OCI-LY3 (cell line): ENCODE measurements around the gene CDH18.

Source experiments
- H2AFZ ChIP-seq: fragments of 200-600, 300-600 bp; shearing (Covaris generic); 2 replicates; pipeline ENCODE4 v1.6.0; 2014; ENCODE audit warnings: antibody characterized with exemption, low read depth, low read length
- H3K27ac ChIP-seq: fragments of 200-600, 300-600 bp; sonication (generic); 2 replicates; pipeline ENCODE4 v1.5.1; 2014; ENCODE audit warnings: mild to moderate bottlenecking, low read length, moderate library complexity, mixed read lengths
- H3K27me3 ChIP-seq: fragments of 200-600, 300-600 bp; sonication (generic); 2 replicates; pipeline ENCODE4 v1.6.1; 2014; ENCODE audit warnings: low read depth, low read length, mixed read lengths
- H3K36me3 ChIP-seq: fragments of 200-600, 300-600 bp; sonication (generic); replicated peaks from 2 replicates; pipeline ENCODE3; 2014; ENCODE audit warnings: low read depth, low read length, mixed read lengths
- H3K4me1 ChIP-seq: fragments of 300-600, 200-600 bp; sonication (generic); 2 replicates; pipeline ENCODE4 v1.6.1; 2014; ENCODE audit warnings: low read length, mixed read lengths
- H3K4me2 ChIP-seq: fragments of 200-600, 300-600 bp; sonication (generic); 2 replicates; pipeline ENCODE4 v1.6.1; 2014; ENCODE audit warnings: low read length, mixed read lengths
- H3K4me3 ChIP-seq: fragments of 300-600, 200-600 bp; sonication (generic); 2 replicates; pipeline ENCODE4 v1.5.1; 2014; ENCODE audit warnings: antibody characterized with exemption, mild to moderate bottlenecking, low read length, moderate library complexity
- H3K79me2 ChIP-seq: fragments of 300-600, 200-600 bp; shearing (Covaris generic); 2 replicates; pipeline ENCODE4 v1.6.1; 2014; ENCODE audit warnings: mild to moderate bottlenecking, low read length, mixed read lengths
- H3K9ac ChIP-seq: fragments of 300-600, 200-600 bp; shearing (Covaris generic); 2 replicates; pipeline ENCODE4 v1.6.0; 2014; ENCODE audit warnings: mild to moderate bottlenecking, low read length, moderate library complexity
- H3K9me3 ChIP-seq: fragments of 200-600, 300-600 bp; shearing (Covaris generic); 2 replicates; pipeline ENCODE4 v1.6.1; 2014; ENCODE audit warnings: low read length, mixed read lengths; ENCODE audit not compliant: insufficient read depth
- H4K20me1 ChIP-seq: fragments of 200-600, 300-600 bp; sonication (generic); 2 replicates; pipeline ENCODE4 v1.6.1; 2016; ENCODE audit warnings: low read length, mixed read lengths; ENCODE audit not compliant: insufficient read depth
- CTCF ChIP-seq: fragments of 200-600, 300-600 bp; sonication (generic); IDR thresholded peaks from 2 replicates; pipeline ENCODE4 v1.5.1; 2014; ENCODE audit warnings: antibody characterized with exemption, low read length, low read depth
- EZH2phosphoT487 ChIP-seq: fragments of 200-600 bp; shearing (Covaris generic); IDR thresholded peaks from 2 replicates; pipeline ENCODE4 v1.6.1; 2018; ENCODE audit warnings: antibody characterized with exemption, mixed run types, low read depth

Gene CDH18

GRCh38 chr5:19701731-19702130 lies 286.3 kb downstream of the CDH18 start:
- Histone ChIP-seq H3K79me2 (no peaks in the 10 kb centered on the region), H3K27ac (no peak overlapping the region), H3K4me3 (no peak overlapping the region), H3K36me3 (no peaks in the 10 kb centered on the region), H2AFZ (no peak overlapping the region), H3K9me3 (no peaks in the 10 kb centered on the region), H3K4me1 (no peaks in the 10 kb centered on the region), H3K9ac (no peak overlapping the region), H3K4me2 (no peak overlapping the region), H3K27me3 (no peaks in the 10 kb centered on the region), H4K20me1 (no peaks in the 10 kb centered on the region)
- TF ChIP-seq EZH2phosphoT487 (no peak), CTCF (no peak)

- no peak overlapping the region for H3K27ac ChIP-seq
- H3K4me3 ChIP-seq, result no peak overlapping the region
- H3K36me3 ChIP-seq, result no peaks in the 10 kb centered on the region
- no peaks in the 10 kb centered on the region for H3K9me3 ChIP-seq
- H3K4me2 ChIP-seq, result no peak overlapping the region
- H3K4me1 ChIP-seq, result no peaks in the 10 kb centered on the region
- H3K9ac ChIP-seq, result no peak overlapping the region
- no peaks in the 10 kb centered on the region for H3K79me2 ChIP-seq
- no peaks in the 10 kb centered on the region for H4K20me1 ChIP-seq
- TF ChIP-seq EZH2phosphoT487, result no peak
- TF ChIP-seq CTCF, result no peak
- H3K27me3 ChIP-seq, result no peaks in the 10 kb centered on the region
- H2AFZ ChIP-seq, result no peak overlapping the region
Measured at GRCh38 chr5:19694949-19695611, 292.9 kb downstream of the CDH18 start.

GRCh38 chr5:19690978-19691377 lies 297.0 kb downstream of the CDH18 start:
- TF ChIP-seq EZH2phosphoT487, result no peak
- no peak for TF ChIP-seq CTCF
- Histone ChIP-seq H3K4me3 (no peak overlapping the region), H3K27me3 (no peaks in the 10 kb centered on the region), H3K4me2 (no peak overlapping the region), H3K4me1 (no peaks in the 10 kb centered on the region), H3K36me3 (no peaks in the 10 kb centered on the region), H3K27ac (no peak overlapping the region), H4K20me1 (no peaks in the 10 kb centered on the region), H3K79me2 (no peaks in the 10 kb centered on the region), H3K9me3 (no peaks in the 10 kb centered on the region), H3K9ac (no peak overlapping the region), H2AFZ (no peak overlapping the region)

GRCh38 chr5:19685473-19685872 lies 302.5 kb downstream of the CDH18 start:
- Histone ChIP-seq H3K9ac (no peak overlapping the region), H3K27me3 (no peaks in the 10 kb centered on the region), H3K36me3 (no peaks in the 10 kb centered on the region), H3K27ac (no peak overlapping the region), H4K20me1 (no peaks in the 10 kb centered on the region), H3K4me3 (no peak overlapping the region), H3K79me2 (no peaks in the 10 kb centered on the region), H3K9me3 (no peaks in the 10 kb centered on the region), H3K4me2 (no peak overlapping the region), H2AFZ (no peak overlapping the region), H3K4me1 (no peaks in the 10 kb centered on the region)
- no peak for TF ChIP-seq CTCF
- TF ChIP-seq EZH2phosphoT487, result no peak
